ENCODE results near the gene ELAPOR2. TPM values are rescaled to one million over a fixed set of nuclear protein-coding genes. Genes with fewer than 3 reads are reported as not detected.

Gene ELAPOR2
- total and polyA plus RNA-seq, 9 of the 15 experiments (the other 6 are each of a cell fraction or from before 2014, with no cell fraction given) = 9.2 to 72.0 (median 35.0) TPM

- POLR2A ChIA-PET = interaction anchor here (0.7 to 2.1 kb wide), 2 partner anchors 15 to 68 kb away, joined by 3 to 8 read pairs; no protein-coding TSS in a partner anchor
- in situ Hi-C loops (cut with MboI) = no loop called here
- no peak for TF ChIP-seq MAFK (IDR thresholded peaks at IDR 0.05; ENCODE audit: low read length)
- TF ChIP-seq PKNOX1 (IDR thresholded peaks at IDR 0.05) = peak; percentile 97
- no peak for TF ChIP-seq BDP1 (IDR thresholded peaks at IDR 0.05; ENCODE audit: insufficient read depth, insufficient read length)
- TF ChIP-seq FOXO4 (CRISPR knock-in tag; IDR thresholded peaks at IDR 0.05) = no peak
- TF ChIP-seq KAT2B (IDR thresholded peaks at IDR 0.05; ENCODE audit: low read depth, low read length) = no peak
- TF ChIP-seq BCLAF1 (IDR thresholded peaks at IDR 0.05; ENCODE audit: borderline replicate concordance in 1 of 2, control insufficient read depth in 1 of 2, low read depth in 2 of 2, low read length in 1 of 2) = no peak
- no peak for TF ChIP-seq RAD51 (IDR thresholded peaks at IDR 0.05; ENCODE audit: borderline replicate concordance, low read depth)
- TF ChIP-seq ATF1 (CRISPR knock-in tag; IDR thresholded peaks at IDR 0.05) = no peak
- peak; percentile 34; the same call in 1 of the 2 replicates for TF ChIP-seq ATF1 (tag; IDR thresholded peaks at IDR 0.05)
- no peak for TF ChIP-seq SAFB2 (IDR thresholded peaks at IDR 0.05; ENCODE audit: borderline replicate concordance, low read depth, low read length, severe bottlenecking)
- TF ChIP-seq ATF3 (IDR thresholded peaks at IDR 0.05) = peak; percentile 37; the same call in 1 of the 2 replicates
- TF ChIP-seq ATF3 (CRISPR knock-in tag; conservative IDR thresholded peaks at IDR 0.05) = no peak
- TF ChIP-seq ZNF124 (CRISPR knock-in tag; IDR thresholded peaks at IDR 0.05) = no peak
- TF ChIP-seq ZKSCAN8 (CRISPR knock-in tag; IDR thresholded peaks at IDR 0.05) = no peak
- no peak for TF ChIP-seq ZBED1 (IDR thresholded peaks at IDR 0.05)
Measured at GRCh38 chr7:87106974-87107612, 47.6 kb upstream of the ELAPOR2 start.

More at GRCh38 chr7:87106974-87107612, 47.6 kb upstream of the ELAPOR2 start:
- no peak overlapping the region for H3K9ac ChIP-seq (ENCODE audit: insufficient read depth in 1 of 2, low read depth in 2 of 2, low read length in 2 of 2)
- CTCF ChIA-PET (ENCODE audit: low intra/inter-chr PET ratio) = no interaction called here
- H3K27ac ChIP-seq (ENCODE audit: extremely low read depth, low read depth, low read length) = peak overlapping the region; percentile 54; the same call in 2 of the 3 replicates
- H3K4me1 ChIP-seq (replicated peaks in 1 of 2; ENCODE audit: control insufficient read depth in 2 of 2, insufficient read depth in 2 of 2, low read length in 2 of 2) = peaks cover 19 to 44% of the 10 kb centered on the region in 2 experiments
- no TSS peak for BruUV-seq (replicated peaks)
- H3K4me2 ChIP-seq (ENCODE audit: insufficient read depth, low read length) = peak overlapping the region; percentile 5; the same call in 1 of the 2 replicates
- WGBS (ENCODE audit: insufficient coverage, low coverage, missing lambda C conversion rate) = 1% methylated on average over 4 of the region's 4 CpGs
- ATAC-seq (peak; percentile 84), DNase-seq (ENCODE audit: extremely low read depth in 1 of 4, low spot score in 3 of 4) (peak in 3 of 4 experiments; percentile 14 to 85 (median 77)), FAIRE-seq (peak; percentile 81)
- H3K27me3 ChIP-seq (ENCODE audit: control insufficient read depth in 2 of 2, insufficient read depth in 2 of 2, low read length in 2 of 2) = no peaks in the 10 kb centered on the region
- no peak overlapping the region for H3K4me3 ChIP-seq
- intact Hi-C loops (cut with micrococcal nuclease) = loop anchor here (2.0 kb wide), 1 partner anchor 34 kb away; no protein-coding TSS in a partner anchor
- 0 out of 3 replicates have a peak, but pooled peaks cover 4% of the 10 kb centered on the region for H3K36me3 ChIP-seq (ENCODE audit: control insufficient read depth, insufficient read depth, low read length)
- H3K9me3 ChIP-seq (replicated peaks; ENCODE audit: control insufficient read depth, insufficient read depth, low read depth, low read length) = no peaks in the 10 kb centered on the region; the same call in none of the 2 replicates
- no peaks in the 10 kb centered on the region for H4K20me1 ChIP-seq (replicated peaks; ENCODE audit: control insufficient read depth, insufficient read depth, low read length)
- H3K9me1 ChIP-seq (ENCODE audit: control insufficient read depth, insufficient read depth, low read length) = no peaks in the 10 kb centered on the region
- peak overlapping the region; percentile 85; the same call in 1 of the 2 replicates for H2AFZ ChIP-seq (ENCODE audit: low read depth, low read length)
- H3K79me2 ChIP-seq (ENCODE audit: control insufficient read depth, insufficient read depth, low read length) = no peaks in the 10 kb centered on the region

Measured in K562 (cell line).